Activated naive CD4-positive, alpha-beta T cell treated with anti-CD3 and anti-CD28 coated beads for 36 hours (primary cell): ENCODE data around the gene HAGHL. TPM values are rescaled to one million over a fixed set of nuclear protein-coding genes. Genes with fewer than 3 reads are reported as not detected.

Experiments used
- CTCF ChIA-PET: fragments of 350-600 bp; sonication (Branson Sonifier 250); formaldehyde crosslinking; loops from one replicate; lab custom pipeline; 2021; ENCODE audit warnings: antibody characterized with exemption; lab: Charles Lee
- DNase-seq: peaks from one replicate; pipeline ENCODE4 v3.0.0-alpha.2; 2020
- H3K27ac Mint-ChIP-seq: one replicate; pipeline ENCODE4 v1.8.0; 2021; ENCODE audit warnings: mild to moderate bottlenecking, mixed read lengths
- H3K27me3 Mint-ChIP-seq: one replicate; pipeline ENCODE4 v1.8.0; 2021; ENCODE audit warnings: low read depth, mixed read lengths
- H3K36me3 Mint-ChIP-seq: one replicate; pipeline ENCODE4 v1.8.0; 2021; ENCODE audit warnings: low read depth, mixed read lengths
- H3K4me1 Mint-ChIP-seq: one replicate; pipeline ENCODE4 v1.8.0; 2021; ENCODE audit warnings: low read depth, mixed read lengths
- H3K4me3 Mint-ChIP-seq: one replicate; pipeline ENCODE4 v1.8.0; 2021; ENCODE audit warnings: mild to moderate bottlenecking, moderate library complexity, mixed read lengths
- H3K9me3 Mint-ChIP-seq: one replicate; pipeline ENCODE4 v1.8.0; 2021; ENCODE audit warnings: mixed read lengths
- intact Hi-C: fragments of 100-400 bp; cut with micrococcal nuclease; formaldehyde crosslinking; loops from one replicate; pipeline ENCODE4 v1.15.1; 2023
- total RNA-seq, 2 experiments: library from RNA; stranded (reverse); gene quantifications; one replicate each; pipeline ENCODE4 v1.2.3, GENCODE V29; 2021

Gene HAGHL
- total RNA-seq, 2 experiments from 2014 or later: 6.5 to 7.7 TPM

DNA sequence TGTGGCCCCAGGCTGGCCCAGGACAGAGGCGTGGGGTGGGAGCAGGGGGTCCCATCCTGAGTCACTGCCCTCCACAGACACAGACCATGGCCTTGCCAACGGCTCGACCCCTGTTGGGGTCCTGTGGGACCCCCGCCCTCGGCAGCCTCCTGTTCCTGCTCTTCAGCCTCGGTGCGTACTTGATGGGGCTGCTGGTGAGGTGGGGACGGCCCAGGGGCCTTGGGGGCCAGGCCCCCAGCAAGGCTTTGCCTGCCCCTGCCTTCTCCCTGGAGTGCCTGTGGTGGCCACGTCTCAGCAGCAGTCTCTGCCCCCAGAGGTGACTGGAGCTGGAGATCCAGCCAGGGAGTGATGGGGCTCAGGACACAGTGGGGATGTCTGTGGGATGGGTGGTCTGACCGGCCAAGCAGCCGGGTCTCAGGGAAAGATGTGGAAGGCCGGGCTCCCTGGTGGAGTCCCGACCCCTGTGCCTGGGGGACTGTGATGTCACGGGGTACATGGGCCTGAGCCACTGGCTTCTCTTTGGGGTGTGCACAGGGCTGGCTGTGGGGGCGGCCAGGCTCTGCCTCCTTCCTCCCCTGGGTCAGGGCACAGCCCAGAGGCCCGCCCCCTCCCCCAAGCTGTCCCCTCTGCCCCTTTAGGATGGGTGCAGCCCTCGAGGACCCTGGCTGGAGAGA, 35.8 kb downstream of the HAGHL start:
- Mint-ChIP-seq H3K4me3 (no peak overlapping the region), H3K27ac (no peak overlapping the region), H3K36me3 (no peaks in the 10 kb centered on the region), H3K27me3 (peaks cover 2% of the 10 kb centered on the region), H3K9me3 (no peaks in the 10 kb centered on the region), H3K4me1 (no peaks in the 10 kb centered on the region)
- CTCF ChIA-PET: no interaction called here
- no peak for DNase-seq
- intact Hi-C loops: no loop called here

- CTCF ChIA-PET: no interaction called here
- intact Hi-C loops: no loop called here
- Mint-ChIP-seq H3K4me3 (no peak overlapping the region), H3K36me3 (no peaks in the 10 kb centered on the region), H3K4me1 (no peaks in the 10 kb centered on the region), H3K27me3 (no peaks in the 10 kb centered on the region), H3K9me3 (no peaks in the 10 kb centered on the region), H3K27ac (no peak overlapping the region)
- no peak for DNase-seq
Observed at GRCh38 chr16:763369-764183, 36.7 kb downstream of the HAGHL start.

- Mint-ChIP-seq H3K9me3 (no peaks in the 10 kb centered on the region), H3K27me3 (no peaks in the 10 kb centered on the region), H3K27ac (no peak overlapping the region), H3K36me3 (no peaks in the 10 kb centered on the region), H3K4me3 (no peak overlapping the region), H3K4me1 (no peaks in the 10 kb centered on the region)
- DNase-seq: no peak
- CTCF ChIA-PET: no interaction called here
- intact Hi-C loops: no loop called here
Observed at GRCh38 chr16:764184-764750, 37.4 kb downstream of the HAGHL start.

- H3K4me1 Mint-ChIP-seq: no peaks in the 10 kb centered on the region
- no peaks in the 10 kb centered on the region for H3K9me3 Mint-ChIP-seq
- intact Hi-C loops: no loop called here
- no peaks in the 10 kb centered on the region for H3K36me3 Mint-ChIP-seq
- no peak for DNase-seq
- no peak overlapping the region for H3K4me3 Mint-ChIP-seq
- CTCF ChIA-PET: no interaction called here
- H3K27me3 Mint-ChIP-seq: no peaks in the 10 kb centered on the region
- no peak overlapping the region for H3K27ac Mint-ChIP-seq
Observed at GRCh38 chr16:764848-765487, 38.1 kb downstream of the HAGHL start.

- no peak for DNase-seq
- Mint-ChIP-seq H3K27ac (no peak overlapping the region), H3K36me3 (no peaks in the 10 kb centered on the region), H3K4me1 (no peaks in the 10 kb centered on the region), H3K4me3 (no peak overlapping the region), H3K27me3 (no peaks in the 10 kb centered on the region), H3K9me3 (no peaks in the 10 kb centered on the region)
- intact Hi-C loops: no loop called here
- CTCF ChIA-PET: interaction anchor here (1.0 kb wide), 1 partner anchor 15 kb away, joined by 3 read pairs; no protein-coding TSS in a partner anchor
Observed at GRCh38 chr16:765488-765865, 38.6 kb downstream of the HAGHL start.

DNA sequence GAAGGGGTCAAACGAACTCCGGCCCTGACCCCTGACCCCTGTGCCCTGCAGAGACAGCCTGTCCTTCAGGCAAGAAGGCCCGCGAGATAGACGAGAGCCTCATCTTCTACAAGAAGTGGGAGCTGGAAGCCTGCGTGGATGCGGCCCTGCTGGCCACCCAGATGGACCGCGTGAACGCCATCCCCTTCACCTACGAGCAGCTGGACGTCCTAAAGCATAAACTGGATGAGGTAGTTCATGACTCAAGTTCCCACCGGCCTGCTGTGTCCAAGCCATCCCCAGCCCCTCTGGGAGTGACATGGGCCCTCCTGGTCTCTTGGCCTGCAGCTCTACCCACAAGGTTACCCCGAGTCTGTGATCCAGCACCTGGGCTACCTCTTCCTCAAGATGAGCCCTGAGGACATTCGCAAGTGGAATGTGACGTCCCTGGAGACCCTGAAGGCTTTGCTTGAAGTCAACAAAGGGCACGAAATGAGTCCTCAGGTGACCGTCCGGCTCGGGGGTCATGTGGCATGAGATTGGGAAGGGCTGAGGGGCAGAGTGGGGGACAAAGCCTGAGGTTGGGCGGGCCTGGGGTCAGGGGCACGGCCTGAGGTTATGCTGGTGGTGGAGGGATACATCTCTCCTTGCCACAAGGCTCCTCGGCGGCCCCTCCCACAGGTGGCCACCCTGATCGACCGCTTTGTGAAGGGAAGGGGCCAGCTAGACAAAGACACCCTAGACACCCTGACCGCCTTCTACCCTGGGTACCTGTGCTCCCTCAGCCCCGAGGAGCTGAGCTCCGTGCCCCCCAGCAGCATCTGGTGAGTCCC, 39.3 kb downstream of the HAGHL start:
- H3K36me3 Mint-ChIP-seq: no peaks in the 10 kb centered on the region
- no peak overlapping the region for H3K4me3 Mint-ChIP-seq
- H3K9me3 Mint-ChIP-seq: no peaks in the 10 kb centered on the region
- peaks cover 3% of the 10 kb centered on the region for H3K27me3 Mint-ChIP-seq
- intact Hi-C loops: no loop called here
- H3K4me1 Mint-ChIP-seq: no peaks in the 10 kb centered on the region
- no peak overlapping the region for H3K27ac Mint-ChIP-seq
- CTCF ChIA-PET: interaction anchor here (1.0 kb wide), 1 partner anchor 14 kb away, joined by 3 read pairs; no protein-coding TSS in a partner anchor
- no peak for DNase-seq

GRCh38 chr16:766820-767640, 40.1 kb downstream of the HAGHL start:
- no peak for DNase-seq
- Mint-ChIP-seq H3K27me3 (peaks cover 6% of the 10 kb centered on the region), H3K27ac (no peak overlapping the region), H3K9me3 (no peaks in the 10 kb centered on the region), H3K4me3 (no peak overlapping the region), H3K4me1 (no peaks in the 10 kb centered on the region), H3K36me3 (no peaks in the 10 kb centered on the region)
- CTCF ChIA-PET: no interaction called here
- intact Hi-C loops: no loop called here

GRCh38 chr16:767743-768235, 40.9 kb downstream of the HAGHL start:
- H3K4me1 Mint-ChIP-seq: no peaks in the 10 kb centered on the region

DNA sequence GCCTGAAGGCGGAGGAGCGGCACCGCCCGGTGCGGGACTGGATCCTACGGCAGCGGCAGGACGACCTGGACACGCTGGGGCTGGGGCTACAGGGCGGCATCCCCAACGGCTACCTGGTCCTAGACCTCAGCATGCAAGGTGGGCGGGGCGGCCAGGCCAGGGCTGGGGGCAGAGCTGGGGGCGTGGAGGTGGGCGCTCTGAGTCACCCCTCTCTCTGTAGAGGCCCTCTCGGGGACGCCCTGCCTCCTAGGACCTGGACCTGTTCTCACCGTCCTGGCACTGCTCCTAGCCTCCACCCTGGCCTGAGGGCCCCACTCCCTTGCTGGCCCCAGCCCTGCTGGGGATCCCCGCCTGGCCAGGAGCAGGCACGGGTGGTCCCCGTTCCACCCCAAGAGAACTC, 41.5 kb downstream of the HAGHL start:
- intact Hi-C loops: no loop called here

More at GRCh38 chr16:767743-768235, 40.9 kb downstream of the HAGHL start:
- DNase-seq: no peak
- no peaks in the 10 kb centered on the region for H3K36me3 Mint-ChIP-seq
- intact Hi-C loops: no loop called here
- no peaks in the 10 kb centered on the region for H3K9me3 Mint-ChIP-seq
- CTCF ChIA-PET: no interaction called here
- H3K27ac Mint-ChIP-seq: no peak overlapping the region
- H3K4me3 Mint-ChIP-seq: no peak overlapping the region
- H3K27me3 Mint-ChIP-seq: peaks cover 6% of the 10 kb centered on the region

DNA sequence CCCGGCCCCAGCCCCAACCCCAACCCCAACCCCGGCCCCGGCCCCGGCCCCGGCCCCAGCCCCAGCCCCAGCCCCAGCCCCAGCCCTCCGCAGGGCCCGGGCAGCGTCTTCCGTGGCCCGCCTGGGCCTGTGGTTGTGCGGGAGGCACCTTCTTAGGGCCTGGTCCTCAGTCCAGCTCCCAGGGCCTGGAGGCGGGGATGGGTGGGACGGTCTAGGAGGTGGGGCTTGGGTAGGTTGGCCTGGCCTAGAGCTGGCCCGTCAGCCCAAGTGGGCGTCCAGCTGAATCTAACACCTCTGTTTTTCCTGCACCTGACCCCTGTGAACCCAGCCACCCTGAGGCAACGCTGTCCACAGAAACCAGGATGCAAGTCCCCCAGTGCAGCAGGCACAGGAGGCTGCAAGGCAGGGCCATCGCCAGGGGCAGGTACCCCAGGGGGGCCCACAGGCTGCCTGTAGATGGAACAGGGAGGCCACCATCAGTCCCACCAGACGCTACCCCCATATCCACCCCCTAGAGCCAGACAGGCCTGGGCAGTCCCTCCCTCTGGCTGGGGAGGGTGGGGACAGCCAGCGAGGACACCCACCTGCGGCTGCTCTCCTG, 42.4 kb downstream of the HAGHL start:
- no peak overlapping the region for H3K27ac Mint-ChIP-seq
- H3K27me3 Mint-ChIP-seq: peaks cover 6% of the 10 kb centered on the region
- CTCF ChIA-PET: no interaction called here
- H3K4me3 Mint-ChIP-seq: no peak overlapping the region
- no peaks in the 10 kb centered on the region for H3K9me3 Mint-ChIP-seq
- H3K36me3 Mint-ChIP-seq: no peaks in the 10 kb centered on the region
- intact Hi-C loops: no loop called here
- no peaks in the 10 kb centered on the region for H3K4me1 Mint-ChIP-seq
- no peak for DNase-seq

More for the DNA sequence above, 41.5 kb downstream of the HAGHL start:
- Mint-ChIP-seq H3K9me3 (no peaks in the 10 kb centered on the region), H3K4me3 (no peak overlapping the region), H3K4me1 (no peaks in the 10 kb centered on the region), H3K27ac (no peak overlapping the region), H3K27me3 (peaks cover 6% of the 10 kb centered on the region), H3K36me3 (no peaks in the 10 kb centered on the region)
- DNase-seq: no peak
- CTCF ChIA-PET: no interaction called here

GRCh38 chr16:769934-770333, 43.0 kb downstream of the HAGHL start:
- Mint-ChIP-seq H3K27ac (no peak overlapping the region), H3K36me3 (no peaks in the 10 kb centered on the region), H3K27me3 (peaks cover 6% of the 10 kb centered on the region), H3K4me1 (no peaks in the 10 kb centered on the region), H3K9me3 (no peaks in the 10 kb centered on the region), H3K4me3 (no peak overlapping the region)
- CTCF ChIA-PET: no interaction called here
- no peak for DNase-seq
- intact Hi-C loops: no loop called here
